EL (cell line): ENCODE data around the gene LUZP1.

ENCODE experiments used
- DNase-seq: peaks from one replicate; pipeline ENCODE4 v3.0.0-alpha.2; 2016

The LUZP1 gene

DNA sequence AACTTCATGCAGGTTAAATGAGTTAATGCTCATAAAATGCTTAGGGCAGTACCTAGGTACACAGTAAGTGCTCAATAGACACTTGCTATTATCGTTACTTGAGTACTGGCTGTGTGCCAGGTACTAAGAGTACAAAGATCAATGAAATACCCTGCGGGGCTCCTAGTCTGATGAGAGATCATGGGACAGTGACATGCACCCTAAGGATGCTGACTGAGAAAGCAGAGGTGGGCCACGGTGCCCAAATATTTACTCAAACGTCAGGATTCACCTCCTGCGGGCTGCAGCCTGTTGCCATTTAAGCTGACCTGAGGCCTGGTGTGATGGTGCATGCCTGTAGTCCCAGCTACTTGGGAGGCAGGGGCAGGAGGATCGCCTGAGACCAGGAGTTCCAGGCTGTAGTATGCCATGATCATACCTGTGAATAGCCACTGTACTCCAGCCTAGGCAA lies 19.8 kb upstream of the LUZP1 start:
- DNase-seq, result no peak

GRCh38 chr1:23187637-23188036 lies 19.0 kb upstream of the LUZP1 start:
- no peak for DNase-seq

DNA sequence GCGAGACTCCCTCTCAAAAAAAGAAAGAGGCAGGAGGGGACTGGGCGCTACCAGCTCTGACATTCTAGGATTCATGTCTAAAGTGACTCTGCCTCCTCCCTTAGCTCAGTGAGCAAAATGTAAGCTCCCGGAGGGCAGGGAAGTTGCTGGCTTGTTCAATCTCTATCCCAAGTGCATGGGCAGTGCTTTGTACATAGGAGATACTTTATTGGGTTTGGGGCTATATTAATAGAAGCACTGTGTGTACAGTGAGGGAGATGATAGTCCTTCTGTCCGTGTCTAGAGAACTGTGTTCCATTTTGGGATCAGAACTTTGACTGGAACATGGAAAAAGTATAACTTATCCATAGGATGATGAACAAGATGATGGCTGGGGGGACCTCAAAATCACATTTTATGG lies 16.7 kb upstream of the LUZP1 start:
- no peak for DNase-seq

DNA sequence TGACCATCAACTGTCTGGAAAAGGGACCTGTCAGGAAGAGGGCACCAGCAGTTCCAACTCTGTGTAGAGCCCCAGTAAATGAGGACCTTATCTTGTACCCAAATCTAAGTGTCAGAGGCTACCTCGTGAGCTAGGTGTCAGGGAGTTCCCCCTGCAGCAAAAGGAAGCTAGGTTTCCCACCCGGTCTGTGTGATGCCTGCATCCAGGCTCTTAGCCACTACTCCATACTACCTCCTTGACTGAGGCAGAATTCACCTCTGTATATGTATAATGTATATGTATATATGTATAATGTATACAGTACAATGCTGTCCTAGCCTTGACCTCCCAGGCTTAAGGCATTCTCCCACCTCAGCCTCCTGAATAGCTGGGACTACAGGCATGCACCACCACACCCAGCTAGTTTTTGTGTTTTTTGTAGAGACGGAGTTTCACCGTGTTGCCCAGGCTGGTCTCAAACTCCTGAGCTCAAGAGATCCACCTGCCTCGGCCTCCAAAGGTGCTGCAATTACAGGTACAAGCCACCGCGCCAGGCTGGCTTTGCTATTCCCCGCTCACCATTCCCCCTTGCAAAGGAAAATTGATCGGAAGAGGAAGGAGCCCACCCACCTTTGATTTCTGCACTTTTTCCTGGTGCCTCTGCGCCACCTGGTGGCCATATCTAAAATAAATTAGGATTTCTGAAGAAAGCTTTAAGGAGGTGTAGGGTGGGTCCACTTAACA lies 15.7 kb upstream of the LUZP1 start:
- DNase-seq, result peak; percentile 53

- no peak for DNase-seq
Observed at GRCh38 chr1:23179862-23180261, 11.2 kb upstream of the LUZP1 start.

DNA sequence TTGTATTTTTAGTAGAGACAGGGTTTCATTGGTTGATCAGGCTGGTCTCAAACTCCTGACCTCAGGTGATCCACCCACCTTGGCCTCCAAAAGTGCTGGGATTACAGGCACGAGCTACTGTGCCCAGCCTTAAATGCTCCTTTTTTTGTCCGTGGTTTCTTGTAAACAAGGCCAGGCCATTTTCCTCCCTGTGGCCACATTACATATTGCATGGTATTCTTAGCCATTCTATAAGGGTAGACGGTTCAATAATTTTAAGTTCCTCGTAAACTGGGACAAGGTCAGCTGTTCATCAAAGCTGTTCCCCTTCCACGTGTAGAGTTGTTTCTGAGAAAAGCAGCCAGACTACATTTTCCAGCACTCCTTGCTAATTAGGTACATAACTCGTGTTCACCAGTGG lies 10.3 kb upstream of the LUZP1 start:
- no peak for DNase-seq

- DNase-seq, result no peak
Observed at GRCh38 chr1:23178414-23178813, 9.8 kb upstream of the LUZP1 start.

DNA sequence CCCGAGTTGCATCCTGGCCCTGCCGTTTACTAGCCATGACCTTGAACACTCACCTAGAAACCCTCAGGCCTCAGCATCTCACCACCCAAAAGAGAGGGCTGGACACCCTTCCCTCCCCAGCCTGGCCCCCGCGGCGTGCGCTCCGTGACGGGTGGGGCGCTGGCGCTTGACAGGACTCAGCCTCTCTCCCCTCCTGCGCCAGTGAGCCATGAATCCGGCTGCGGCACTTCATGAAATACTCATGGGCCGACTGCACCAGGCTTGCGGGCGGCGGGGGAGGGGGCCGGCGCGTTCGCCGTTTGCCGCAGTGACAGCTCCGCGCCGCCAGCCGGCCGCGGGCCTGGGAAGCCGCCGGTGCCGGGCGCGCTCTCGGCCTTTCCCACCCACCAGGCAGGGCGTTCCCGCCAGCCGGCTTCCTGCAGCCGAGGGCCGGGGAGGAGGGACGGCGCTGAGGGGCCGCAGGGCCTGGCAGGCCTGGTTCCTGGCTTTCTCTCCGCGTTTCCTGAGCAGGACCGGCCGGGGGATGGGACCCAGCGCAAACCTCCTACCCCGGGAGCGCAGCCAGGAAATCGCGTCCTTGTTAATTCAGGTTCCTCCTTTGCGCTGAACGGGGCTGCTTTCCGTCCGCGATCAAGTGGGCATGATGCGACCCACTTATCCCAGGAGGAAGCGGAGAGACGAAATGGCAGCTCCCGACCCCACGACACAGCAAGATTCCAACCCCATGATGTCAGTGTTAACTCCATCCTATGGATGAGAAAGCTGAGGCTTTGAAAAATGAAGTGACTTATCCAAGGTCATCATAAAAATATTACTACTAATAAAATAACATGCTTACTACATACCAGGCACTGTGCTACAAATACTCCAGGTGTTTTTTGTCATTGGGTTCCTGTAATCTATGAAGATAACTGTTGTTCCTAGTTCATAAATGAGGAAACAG lies 9.1 kb upstream of the LUZP1 start:
- DNase-seq, result peak; percentile 85

DNA sequence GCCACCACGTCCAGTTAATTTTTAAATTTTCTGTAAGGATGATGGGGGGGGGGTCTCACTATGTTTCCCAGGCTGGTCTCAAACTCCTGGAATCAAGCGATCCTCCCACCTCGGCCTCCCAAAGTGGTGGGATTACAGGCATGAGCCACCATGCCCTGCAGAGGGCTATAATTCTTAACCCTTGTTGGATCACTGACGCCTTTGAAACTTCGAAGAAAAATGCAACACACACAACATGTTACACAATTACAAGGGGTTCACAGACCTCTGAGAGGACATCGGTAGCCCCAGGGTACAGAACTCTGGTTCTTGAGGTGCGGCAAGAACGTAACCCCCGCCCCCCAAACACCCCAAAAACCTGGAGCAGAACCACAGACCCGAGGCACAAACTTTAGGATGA lies 8.4 kb upstream of the LUZP1 start:
- no peak for DNase-seq

GRCh38 chr1:23174426-23175110 lies 5.9 kb upstream of the LUZP1 start:
- no peak for DNase-seq

DNA sequence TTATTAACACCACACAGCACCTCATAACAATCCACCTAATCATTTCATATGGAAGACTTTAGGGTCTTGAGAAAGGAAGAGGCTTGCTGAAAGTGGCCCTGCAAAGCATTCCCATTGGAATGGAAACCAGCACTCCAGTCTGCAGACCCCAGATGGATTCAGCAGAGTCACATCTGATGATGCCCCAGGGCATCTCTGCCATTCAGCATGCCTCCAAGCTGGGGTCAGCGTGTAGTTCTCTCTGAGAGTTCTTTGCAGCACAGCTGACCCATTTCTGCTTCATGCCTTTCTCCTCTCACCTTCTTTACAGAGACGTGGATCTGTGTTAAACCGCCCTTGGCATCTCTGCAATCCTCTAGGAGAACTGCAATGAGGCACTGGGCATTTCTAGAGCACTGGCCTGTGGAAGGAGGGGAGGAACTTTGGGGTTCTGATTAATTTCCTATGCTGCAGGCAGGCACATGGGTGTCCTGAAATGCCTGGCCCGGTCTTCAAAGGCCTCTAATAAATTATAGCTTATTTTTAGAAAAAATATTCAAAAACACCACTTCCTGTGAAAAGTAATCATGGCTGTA lies 2.6 kb upstream of the LUZP1 start:
- peak; percentile 61 for DNase-seq

DNA sequence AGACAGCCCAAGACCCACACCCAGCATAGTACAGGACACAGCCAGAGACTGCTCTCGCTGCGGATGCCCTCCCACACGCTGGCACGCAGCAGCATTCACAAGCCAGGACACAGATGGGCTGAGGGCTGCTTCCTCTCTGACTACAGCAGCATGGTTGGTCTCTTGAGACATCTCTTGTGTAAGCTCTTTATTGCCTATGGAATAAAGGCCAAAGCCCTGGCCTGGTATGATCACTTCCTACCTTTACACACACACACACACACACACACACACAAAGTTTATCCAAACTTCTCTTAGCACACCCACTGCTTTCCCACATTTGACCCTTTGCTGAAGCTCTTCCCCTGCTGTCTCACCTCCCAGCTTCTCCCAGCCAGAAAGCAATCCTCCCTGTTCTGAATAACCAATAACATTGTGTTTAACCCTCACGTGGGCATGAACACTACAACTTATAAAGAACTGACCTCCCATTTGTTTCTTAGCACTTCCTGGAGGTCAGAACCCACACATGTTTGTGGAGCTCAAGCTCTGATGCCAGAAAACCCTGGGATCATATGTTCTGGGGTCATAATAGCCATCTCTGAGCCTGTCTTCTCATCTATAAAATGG lies 1.2 kb upstream of the LUZP1 start:
- DNase-seq, result peak; percentile 70

DNA sequence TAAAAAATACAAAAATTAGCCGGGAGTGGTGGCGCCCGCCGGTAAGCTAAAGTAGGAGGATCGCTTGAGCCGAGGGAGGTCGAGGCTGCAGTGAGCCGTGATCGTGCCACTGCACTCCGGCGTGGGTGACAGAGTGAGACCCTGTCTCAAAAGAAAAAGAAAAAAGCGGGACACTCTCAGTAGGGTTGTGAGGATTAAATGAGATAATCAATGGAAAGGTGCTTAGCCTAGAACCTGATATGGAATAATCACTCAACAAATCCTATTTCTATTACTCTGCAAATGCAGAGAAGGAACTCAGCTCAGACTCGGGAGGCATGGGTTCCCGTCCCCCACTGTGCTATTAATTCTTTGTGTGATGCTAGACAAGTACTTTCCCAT lies 529 bp upstream of the LUZP1 start:
- no peak for DNase-seq

DNA sequence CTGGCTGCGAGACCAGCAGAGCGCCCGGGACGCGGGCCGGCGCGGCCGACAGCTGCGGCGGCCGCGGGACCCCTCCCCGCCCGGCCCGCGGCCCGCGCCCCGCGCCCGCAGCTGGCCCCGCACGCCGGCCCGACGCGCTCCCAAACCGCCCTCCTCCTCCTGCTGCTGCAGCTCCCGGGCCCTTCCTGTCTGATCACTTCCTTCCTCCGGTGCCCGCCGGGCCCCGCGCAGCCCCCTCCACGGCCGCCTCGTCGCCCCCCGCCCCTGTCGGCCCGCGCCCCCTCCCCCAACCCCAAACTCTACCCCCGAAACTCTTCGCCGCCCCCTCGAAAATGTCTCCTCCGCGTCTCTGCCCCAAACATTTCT lies 594 bp downstream of the LUZP1 start:
- no peak for DNase-seq

DNA sequence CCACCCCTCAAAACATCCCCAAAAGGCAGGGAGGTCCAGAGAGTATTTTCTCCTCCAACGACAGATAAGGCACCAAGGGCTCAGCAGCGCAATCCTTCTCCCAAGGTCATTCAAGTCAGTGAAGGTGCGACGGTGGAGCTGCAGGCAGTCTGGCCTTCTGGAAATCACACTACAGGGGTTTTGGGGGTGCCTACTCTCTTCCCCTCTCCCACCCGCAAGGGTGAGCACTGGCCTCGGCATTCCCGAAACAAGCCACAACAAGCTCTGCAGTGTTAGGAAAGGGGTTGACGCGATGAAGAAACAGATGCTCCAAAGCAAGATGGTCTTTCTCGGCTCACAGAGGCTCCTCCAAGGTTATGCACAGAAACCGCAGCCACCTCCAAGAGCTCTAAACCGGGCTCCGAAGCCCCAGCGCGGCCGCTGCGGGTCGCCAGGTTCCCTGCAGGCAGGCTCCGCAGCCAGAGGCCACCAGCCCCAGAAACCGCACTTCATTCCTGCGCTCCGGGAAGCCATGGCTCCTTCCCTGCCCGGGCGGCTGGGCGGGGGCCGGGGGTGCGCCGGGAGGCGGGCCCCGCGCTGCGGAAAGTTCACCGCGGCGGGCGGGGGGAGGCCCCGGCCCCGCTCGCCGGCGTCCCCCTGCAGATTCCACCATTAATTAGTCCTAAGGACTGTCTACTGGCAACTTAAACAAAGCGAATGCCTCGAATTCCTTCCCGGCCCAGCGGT lies 1.1 kb downstream of the LUZP1 start:
- peak; percentile 70 for DNase-seq

DNA sequence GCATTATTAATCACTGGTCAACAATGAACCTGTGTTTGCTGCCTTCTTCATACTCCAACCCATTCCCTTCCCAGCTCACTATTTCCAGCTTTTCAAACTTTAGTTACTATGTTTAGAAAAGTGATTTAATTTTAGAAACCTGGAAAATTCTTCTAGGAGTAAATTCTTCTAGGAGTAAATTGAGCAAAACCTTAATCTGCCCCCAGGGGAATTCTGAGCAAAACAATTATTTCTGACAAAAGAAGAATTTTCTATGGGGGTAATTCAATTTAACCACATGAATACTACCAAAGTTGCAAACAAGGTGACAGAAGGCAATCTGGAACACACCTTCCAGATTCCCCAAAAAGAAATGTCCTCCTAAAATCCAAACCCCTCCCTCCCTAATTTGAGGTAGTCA lies 1.8 kb downstream of the LUZP1 start:
- no peak for DNase-seq

GRCh38 chr1:23163395-23163794 lies 5.3 kb downstream of the LUZP1 start:
- no peak for DNase-seq

DNA sequence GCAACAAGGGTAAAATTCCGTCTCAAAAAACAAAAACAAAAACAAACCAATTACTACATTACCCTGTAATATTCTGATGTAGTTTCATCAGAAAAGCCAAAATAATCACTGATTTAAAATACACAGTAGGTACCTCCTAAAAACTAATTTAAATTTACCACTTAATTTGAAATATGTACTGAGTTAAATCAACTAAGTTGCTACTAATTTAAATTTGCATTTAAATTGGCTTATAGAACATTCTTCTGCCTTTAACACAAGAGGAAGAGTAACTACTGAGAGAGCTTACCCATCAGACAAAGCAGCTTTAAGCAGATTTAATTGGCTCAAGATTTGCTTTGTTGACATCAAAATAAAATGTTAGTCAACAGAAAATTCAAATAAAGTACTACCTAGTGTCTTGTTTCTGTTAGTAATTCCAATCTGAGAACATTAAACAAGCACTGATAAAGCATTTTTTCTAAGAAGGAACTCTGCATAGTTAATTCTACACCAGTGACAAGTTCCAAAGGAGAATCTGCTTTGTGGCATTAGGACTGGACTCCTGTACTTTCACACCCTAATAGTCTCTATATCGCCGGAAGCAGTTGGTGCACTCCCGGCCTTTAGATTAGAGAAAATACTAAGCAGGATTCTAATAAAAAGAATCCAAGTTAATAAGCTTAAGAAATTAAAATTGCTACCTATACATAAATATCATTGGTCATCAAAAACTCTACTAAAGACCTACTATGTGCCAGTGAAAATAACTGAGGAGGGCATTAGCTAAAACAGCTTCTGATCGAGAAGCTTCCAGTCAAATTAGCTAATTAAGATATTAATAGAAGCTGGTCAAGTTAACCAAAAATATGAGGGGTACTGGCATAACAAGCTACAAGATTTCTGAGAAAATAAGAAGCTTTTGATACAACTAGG lies 8.4 kb downstream of the LUZP1 start:
- DNase-seq, result no peak

GRCh38 chr1:23156940-23157339 lies 11.7 kb downstream of the LUZP1 start:
- no peak for DNase-seq

DNA sequence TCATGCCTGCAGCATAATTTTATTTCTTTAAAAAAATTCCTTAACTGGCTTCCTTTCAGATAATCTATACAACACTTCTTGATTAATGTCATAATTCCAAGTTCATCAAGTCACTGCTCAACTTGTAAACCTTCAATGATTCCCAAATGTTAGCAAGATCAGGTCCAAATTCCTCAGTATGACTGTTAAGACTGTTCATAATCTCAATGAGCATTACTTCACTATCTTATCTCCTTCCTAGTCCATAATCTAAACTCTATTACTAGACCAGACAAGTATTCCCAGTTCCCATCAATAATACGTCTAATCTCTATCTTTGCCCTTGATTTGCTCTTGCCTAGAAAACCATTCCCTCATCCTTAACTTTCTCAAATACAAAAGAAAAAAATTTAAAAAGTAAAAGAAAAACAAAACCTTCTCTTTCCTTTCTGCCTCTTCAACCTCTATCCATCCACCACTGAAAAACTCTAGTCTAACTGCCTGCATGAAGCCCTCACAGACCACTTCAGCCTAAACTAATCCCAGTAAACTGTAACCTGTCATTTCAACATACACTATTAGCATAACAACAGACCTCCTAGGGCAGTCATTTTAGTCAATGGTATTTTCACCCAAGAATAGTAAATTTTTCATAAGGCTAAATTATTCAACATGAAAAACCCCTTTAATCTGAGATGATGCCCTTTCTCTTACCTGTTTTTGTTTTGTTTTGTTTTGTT lies 15.5 kb downstream of the LUZP1 start:
- DNase-seq, result no peak
